BJ (cell line): Measurements from ENCODE around the gene COL4A4. TPM values are rescaled to one million over a fixed set of nuclear protein-coding genes. Genes with fewer than 3 reads are reported as not detected.

ENCODE experiments used
- CTCF ChIA-PET: fragments of 350-600 bp; formaldehyde crosslinking; extraction: SDS; loops from one replicate; lab custom pipeline; 2021; ENCODE audit warnings: antibody characterized with exemption, inconsistent platforms; lab: Yijun Ruan, JAX
- POLR2A ChIA-PET: fragments of 300-600 bp; sonication (Branson Sonifier 250); formaldehyde crosslinking; extraction: SDS; loops from one replicate; lab custom pipeline; 2021; ENCODE audit warnings: antibody characterized with exemption; lab: Charles Lee
- DNase-seq: peaks from one replicate; pipeline ENCODE4 v3.0.0-alpha.2; 2011; ENCODE audit warnings: low read depth
- H3K27me3 ChIP-seq: 2 replicates; pipeline ENCODE4 v1.6.0; 2011; ENCODE audit warnings: low read length; ENCODE audit not compliant: control insufficient read depth, insufficient read depth
- H3K36me3 ChIP-seq: 2 replicates; pipeline ENCODE4 v1.5.1; 2011; ENCODE audit warnings: low read length; ENCODE audit not compliant: control insufficient read depth, insufficient read depth
- H3K4me3 ChIP-seq: 2 replicates; pipeline ENCODE4 v1.5.1; 2011; ENCODE audit warnings: low read depth, mild to moderate bottlenecking, control low read depth, low read length
- CTCF ChIP-seq: IDR thresholded peaks from 2 replicates; pipeline ENCODE4 v1.5.1; 2011; ENCODE audit warnings: low read depth, mild to moderate bottlenecking, control low read depth, inconsistent platforms, low read length, moderate library complexity; ENCODE audit not compliant: insufficient read depth
- polyA plus RNA-seq: library from polyadenylated mRNA; depleted of rRNA; stranded (reverse); fragments of >200 nt; gene quantifications from 2 replicates; pipeline ENCODE4 v1.2.3, GENCODE V29; 2011

COL4A4 gene
- polyA plus RNA-seq, 1 experiment, result 0.36 TPM

GRCh38 chr2:226983895-226984749 lies 179.9 kb downstream of the COL4A4 start:
- no peak for DNase-seq
- ChIA-PET CTCF (interaction anchor here (1.1 to 3.6 kb wide), 7 partner anchors 74 to 1317 kb away, joined by 3 to 30 read pairs (median 7); partner anchors contain the start of gene IRS1), POLR2A (no interaction called here)
- no peaks in the 10 kb centered on the region for H3K36me3 ChIP-seq
- no peak for TF ChIP-seq CTCF
- H3K27me3 ChIP-seq, result no peaks in the 10 kb centered on the region
- H3K4me3 ChIP-seq, result no peak overlapping the region

- Histone ChIP-seq H3K4me3 (no peak overlapping the region), H3K36me3 (no peaks in the 10 kb centered on the region), H3K27me3 (no peaks in the 10 kb centered on the region)
- CTCF ChIA-PET, result interaction anchor here (0.6 to 3.6 kb wide), 7 partner anchors 15 to 798 kb away, joined by 3 to 30 read pairs (median 3); partner anchors contain the start of gene IRS1
- TF ChIP-seq CTCF, result no peak
- POLR2A ChIA-PET, result no interaction called here
- no peak for DNase-seq
These were observed 182.1 kb downstream of the COL4A4 start for GRCh38 chr2:226981791-226982326.

- TF ChIP-seq CTCF, result no peak
- ChIA-PET POLR2A (interaction anchor here (0.6 kb wide), 1 partner anchor 179 kb away, joined by 16 read pairs; the partner anchor contains the start of gene IRS1), CTCF (interaction anchor here (0.6 to 1.2 kb wide), 5 partner anchors 164 to 1309 kb away, joined by 3 to 4 read pairs (median 3); no protein-coding TSS in a partner anchor)
- DNase-seq, result no peak
- Histone ChIP-seq H3K4me3 (no peak overlapping the region), H3K27me3 (no peaks in the 10 kb centered on the region), H3K36me3 (no peaks in the 10 kb centered on the region)
These were observed 185.0 kb downstream of the COL4A4 start for GRCh38 chr2:226979004-226979403.

- Histone ChIP-seq H3K4me3 (no peak overlapping the region), H3K36me3 (no peaks in the 10 kb centered on the region), H3K27me3 (no peaks in the 10 kb centered on the region)
- ChIA-PET CTCF (interaction anchor here (0.8 to 1.2 kb wide), 4 partner anchors 163 to 1309 kb away, joined by 3 to 4 read pairs (median 3); no protein-coding TSS in a partner anchor), POLR2A (interaction anchor here (0.6 kb wide), 1 partner anchor 179 kb away, joined by 16 read pairs; the partner anchor contains the start of gene IRS1)
- no peak for TF ChIP-seq CTCF
- no peak for DNase-seq
These were observed 185.7 kb downstream of the COL4A4 start for GRCh38 chr2:226978300-226978699.

- Histone ChIP-seq H3K36me3 (no peaks in the 10 kb centered on the region), H3K4me3 (no peak overlapping the region), H3K27me3 (no peaks in the 10 kb centered on the region)
- no peak for TF ChIP-seq CTCF
- no peak for DNase-seq
- POLR2A ChIA-PET, result no interaction called here
- CTCF ChIA-PET, result interaction anchor here (0.8 kb wide), 1 partner anchor 175 kb away, joined by 3 read pairs; no protein-coding TSS in a partner anchor
These were observed 186.2 kb downstream of the COL4A4 start for GRCh38 chr2:226977775-226978190.
